GM10847 (cell line): ENCODE measurements around the gene SYNE2.

Source experiments
- POLR2A ChIP-seq: IDR thresholded peaks from 2 replicates; pipeline ENCODE4 v1.6.1; 2011; ENCODE audit not compliant: insufficient read length; ENCODE audit errors: extremely low read depth

SYNE2 gene

DNA sequence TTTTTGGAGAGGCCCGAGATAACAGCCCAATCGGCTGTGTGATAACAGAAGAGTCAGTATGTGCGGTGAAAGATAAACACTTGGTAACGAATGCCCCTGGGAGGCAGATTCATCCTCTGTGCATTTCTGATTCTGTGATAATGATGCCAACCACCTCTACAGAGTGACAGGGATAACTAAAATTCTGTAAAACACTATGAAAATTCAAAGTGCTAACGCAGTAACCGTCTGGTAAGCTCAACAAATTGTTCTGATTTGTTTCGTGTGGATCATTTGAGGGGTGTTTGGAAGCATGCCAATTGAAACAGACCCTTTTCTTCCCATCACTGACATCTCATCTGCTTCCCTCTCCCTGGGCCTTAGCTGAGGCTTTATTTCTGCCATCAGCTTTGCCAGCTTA is 365.0 kb downstream of the SYNE2 start:
- no peak for TF ChIP-seq POLR2A

GRCh38 chr14:64218344-64219240 is 365.8 kb downstream of the SYNE2 start:
- TF ChIP-seq POLR2A = no peak

- TF ChIP-seq POLR2A = no peak
Measured at GRCh38 chr14:64220056-64220455, 367.3 kb downstream of the SYNE2 start.

GRCh38 chr14:64220466-64220865 is 367.7 kb downstream of the SYNE2 start:
- TF ChIP-seq POLR2A = no peak

GRCh38 chr14:64221391-64222003 is 368.7 kb downstream of the SYNE2 start:
- no peak for TF ChIP-seq POLR2A

GRCh38 chr14:64225151-64225757 is 372.4 kb downstream of the SYNE2 start:
- TF ChIP-seq POLR2A = no peak

- TF ChIP-seq POLR2A = no peak
Measured at GRCh38 chr14:64227856-64228255, 375.1 kb downstream of the SYNE2 start.

DNA sequence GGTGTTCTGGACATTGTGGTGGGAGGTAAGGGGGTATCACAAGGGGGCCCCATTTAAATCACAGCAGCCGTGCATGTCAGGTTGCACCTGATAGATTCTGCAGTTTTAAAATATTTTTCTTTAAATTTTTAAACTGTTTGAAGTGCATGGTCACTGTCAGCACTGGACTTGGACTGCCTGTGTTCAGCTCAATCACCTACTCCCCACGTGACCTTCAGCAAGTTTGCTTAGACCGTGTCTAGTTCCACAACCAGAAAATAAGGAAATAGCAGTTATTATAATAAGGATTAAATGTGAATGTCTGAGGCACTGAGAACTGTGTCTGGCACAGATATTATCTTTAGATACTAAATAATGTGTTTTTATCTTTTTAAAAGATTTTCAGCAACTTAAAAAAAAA is 376.7 kb downstream of the SYNE2 start:
- TF ChIP-seq POLR2A = no peak

- TF ChIP-seq POLR2A = no peak
Measured at GRCh38 chr14:64232095-64232838, 379.5 kb downstream of the SYNE2 start.

DNA sequence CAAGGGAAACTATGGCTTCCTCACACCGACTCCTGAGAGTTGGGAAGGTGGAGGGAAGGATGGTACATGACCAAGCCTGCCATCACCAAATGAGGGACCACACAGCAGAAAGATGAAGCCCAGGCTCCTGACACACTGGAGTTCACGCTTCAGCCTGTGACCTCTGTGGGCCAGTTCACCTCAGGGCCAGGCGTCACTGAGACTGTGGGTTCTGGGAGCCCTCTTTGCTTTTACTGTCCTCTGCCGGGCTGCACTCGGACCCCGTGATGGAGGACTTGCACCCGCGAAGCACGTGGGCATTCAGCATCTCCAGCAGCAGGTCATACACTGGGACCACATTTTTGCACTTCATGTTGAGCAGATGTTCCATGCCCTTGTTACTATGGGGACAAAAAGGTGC is 380.1 kb downstream of the SYNE2 start:
- no peak for TF ChIP-seq POLR2A

DNA sequence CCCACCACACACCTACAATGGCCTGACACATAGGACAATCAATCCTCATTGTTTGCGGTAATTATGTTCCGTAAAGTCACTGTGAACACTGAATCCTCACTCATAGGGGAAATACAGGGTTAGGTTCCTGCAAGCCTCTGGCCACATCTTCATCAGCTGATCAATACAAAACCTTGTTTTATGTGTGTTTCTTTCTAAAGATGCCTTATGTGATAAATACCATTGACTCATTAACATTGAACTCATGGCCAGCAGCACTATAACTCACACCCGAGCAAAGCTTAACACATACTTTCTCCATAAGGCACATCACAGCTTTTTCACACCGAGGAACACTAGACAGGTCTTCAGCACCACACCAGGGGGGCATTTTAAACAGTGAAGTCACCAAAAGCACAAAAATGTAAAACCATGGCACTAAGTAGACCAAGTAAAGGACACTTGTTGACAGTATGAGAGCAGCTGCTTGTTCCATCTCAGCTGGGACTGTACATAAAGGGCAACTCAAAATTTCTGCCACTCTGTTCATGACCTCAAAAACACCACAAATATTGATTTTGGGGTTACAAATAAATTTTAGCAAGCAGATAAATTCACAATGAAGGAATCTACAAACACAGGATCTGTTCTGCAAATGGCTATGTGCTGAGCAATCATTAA is 380.9 kb downstream of the SYNE2 start:
- no peak for TF ChIP-seq POLR2A

DNA sequence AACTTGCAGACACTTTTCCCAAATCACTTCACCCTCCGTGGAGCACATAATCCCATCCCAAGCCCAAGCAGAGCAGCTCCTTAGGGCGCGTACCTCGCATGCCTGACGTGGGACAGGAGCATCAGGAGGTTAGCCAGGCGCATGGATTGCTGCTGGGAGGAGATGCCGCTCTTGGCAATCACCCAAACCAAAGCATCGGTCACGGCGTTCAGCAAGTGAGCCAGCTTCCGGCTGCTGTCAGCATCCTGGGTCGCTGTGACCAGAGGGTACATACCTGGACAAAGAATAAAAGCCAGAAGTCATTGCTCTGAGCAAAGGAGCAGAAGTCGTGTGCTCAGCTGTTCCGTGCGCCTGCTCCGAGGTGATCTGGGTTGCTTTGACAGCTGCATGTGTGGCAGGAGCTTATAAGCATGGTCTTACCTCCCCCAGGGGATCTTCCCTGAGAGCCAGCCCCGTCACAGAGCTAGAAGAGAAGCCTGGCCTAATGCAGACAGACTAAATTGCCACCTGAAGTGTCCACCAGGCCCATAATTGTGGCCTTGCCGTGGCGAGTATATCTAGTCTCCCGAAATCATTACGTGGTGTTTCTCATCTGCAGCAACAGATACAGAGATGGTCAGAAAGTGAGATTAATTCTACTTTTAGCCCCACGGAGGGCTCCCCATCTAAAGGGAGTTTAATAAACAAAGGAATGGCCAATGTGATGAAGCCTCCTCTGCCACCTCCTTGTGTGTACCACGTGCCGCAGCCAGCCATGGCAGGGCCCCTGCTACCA is 382.3 kb downstream of the SYNE2 start:
- TF ChIP-seq POLR2A = no peak

DNA sequence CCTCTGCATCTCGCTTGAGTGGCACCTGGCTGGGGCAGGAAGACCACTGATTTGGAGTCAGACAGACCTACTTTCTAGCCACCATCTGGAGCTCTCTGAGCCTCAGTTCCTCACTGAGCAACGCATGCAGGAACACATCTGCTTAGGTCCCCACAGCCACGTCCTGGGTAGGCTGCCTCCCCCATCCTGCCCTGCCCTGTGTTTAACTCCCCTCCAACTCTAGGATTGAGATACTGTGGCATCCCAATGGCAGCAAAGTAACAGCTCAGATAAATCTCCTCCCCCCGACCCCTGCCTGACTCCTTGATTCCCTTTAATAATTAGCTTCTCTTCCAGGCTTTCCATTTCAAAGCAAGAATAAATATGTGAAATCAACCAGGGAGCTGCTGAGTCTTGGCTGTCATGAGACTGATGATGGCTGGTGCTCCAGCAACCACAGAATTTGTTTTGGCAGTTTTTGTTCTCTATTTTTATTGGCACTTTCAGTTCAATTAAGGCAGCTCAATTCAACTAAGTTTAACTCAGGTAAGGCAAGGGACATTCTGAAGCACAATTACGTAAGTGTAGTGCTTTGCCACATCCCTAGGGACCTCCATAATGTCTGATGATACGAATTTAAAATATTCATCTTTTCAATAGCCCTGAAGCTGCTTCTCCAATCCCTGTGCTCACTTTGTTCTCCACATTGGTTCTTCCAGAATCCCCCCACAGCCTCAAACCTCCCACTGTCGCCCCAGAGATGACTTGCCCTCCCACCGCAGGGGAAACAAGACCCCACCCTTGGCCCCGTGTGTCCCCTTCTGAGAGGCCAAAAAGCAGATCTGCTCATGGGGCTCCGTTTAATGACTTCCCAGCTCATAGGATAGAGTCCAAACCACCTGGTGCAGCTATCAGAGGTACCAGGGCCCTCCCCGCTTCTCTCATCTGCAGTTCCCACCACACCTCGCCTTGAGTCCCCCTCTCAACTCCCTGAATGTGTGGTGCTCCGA is 383.1 kb downstream of the SYNE2 start:
- TF ChIP-seq POLR2A = no peak
